H9 (cell line): Measurements from ENCODE around the gene PTCSC3. TPM values are rescaled to one million over a fixed set of nuclear protein-coding genes. Genes with fewer than 3 reads are reported as not detected.
A peak's percentile ranks its signal among the peaks of the same experiment; 100 is the strongest.

ENCODE experiments used
- DNase-seq: peaks from one replicate; pipeline ENCODE4 v3.0.0-alpha.2; 2017
- H2AFZ ChIP-seq: one replicate; pipeline ENCODE4 v1.6.1; 2013; ENCODE audit warnings: mild to moderate bottlenecking, low read length, control low read depth, moderate library complexity
- H2AK5ac ChIP-seq: 2 replicates; pipeline ENCODE4 v1.6.1; 2013; ENCODE audit warnings: low read length, control low read depth, mixed read lengths; ENCODE audit not compliant: insufficient read length
- H2BK120ac ChIP-seq: one replicate; pipeline ENCODE4 v1.6.1; 2013; ENCODE audit warnings: low read depth, mild to moderate bottlenecking, low read length, control low read depth, inconsistent platforms; ENCODE audit not compliant: poor library complexity, severe bottlenecking
- H2BK12ac ChIP-seq: 2 replicates; pipeline ENCODE4 v1.6.1; 2013; ENCODE audit warnings: low read length, control low read depth, mixed read lengths, low read depth; ENCODE audit not compliant: insufficient read length
- H2BK15ac ChIP-seq: 2 replicates; pipeline ENCODE4 v1.6.1; 2013; ENCODE audit warnings: low read depth, low read length, control low read depth
- H2BK20ac ChIP-seq: one replicate; pipeline ENCODE4 v1.6.1; 2013; ENCODE audit warnings: low read depth, mild to moderate bottlenecking, low read length, control low read depth, inconsistent platforms; ENCODE audit not compliant: poor library complexity, severe bottlenecking
- H2BK5ac ChIP-seq: 2 replicates; pipeline ENCODE4 v1.6.1; 2013; ENCODE audit warnings: low read length, control low read depth, mixed read lengths; ENCODE audit not compliant: insufficient read length
- H3K14ac ChIP-seq: 2 replicates; pipeline ENCODE4 v1.6.1; 2013; ENCODE audit warnings: low read length, control low read depth; ENCODE audit not compliant: insufficient read depth
- H3K18ac ChIP-seq: 2 replicates; pipeline ENCODE4 v1.6.1; 2013; ENCODE audit warnings: low read depth, mild to moderate bottlenecking, mixed read lengths, low read length, control low read depth; ENCODE audit not compliant: insufficient read length
- H3K23ac ChIP-seq: 2 replicates; pipeline ENCODE4 v1.6.1; 2013; ENCODE audit warnings: low read length, control low read depth, mixed read lengths, low read depth; ENCODE audit not compliant: insufficient read length
- H3K23me2 ChIP-seq: 2 replicates; pipeline ENCODE4 v1.6.1; 2013; ENCODE audit warnings: low read depth, mild to moderate bottlenecking, mixed read lengths, low read length, control low read depth; ENCODE audit not compliant: insufficient read length, poor library complexity, severe bottlenecking
- H3K27ac ChIP-seq: 2 replicates; pipeline ENCODE4 v1.5.1; 2013; ENCODE audit warnings: low read length, control low read depth, mixed read lengths, low read depth; ENCODE audit not compliant: insufficient read length
- H3K27me3 ChIP-seq: 2 replicates; pipeline ENCODE4 v1.6.1; 2013; ENCODE audit warnings: low read length, control low read depth, inconsistent platforms; ENCODE audit not compliant: insufficient read depth
- H3K4ac ChIP-seq: 2 replicates; pipeline ENCODE4 v1.6.1; 2013; ENCODE audit warnings: low read depth, mild to moderate bottlenecking, control low read depth, inconsistent platforms, low read length, moderate library complexity
- H3K4me1 ChIP-seq: 2 replicates; pipeline ENCODE4 v1.6.1; 2013; ENCODE audit warnings: low read length, control low read depth, inconsistent platforms; ENCODE audit not compliant: insufficient read depth
- H3K4me2 ChIP-seq: 2 replicates; pipeline ENCODE4 v1.6.1; 2013; ENCODE audit warnings: low read length, control low read depth, mixed read lengths; ENCODE audit not compliant: insufficient read length, insufficient read depth
- H3K56ac ChIP-seq: 2 replicates; pipeline ENCODE4 v1.6.1; 2013; ENCODE audit warnings: low read depth, mild to moderate bottlenecking, mixed read lengths, low read length, control low read depth; ENCODE audit not compliant: insufficient read length
- H3K79me1 ChIP-seq: 2 replicates; pipeline ENCODE4 v1.6.1; 2013; ENCODE audit warnings: low read depth, mild to moderate bottlenecking, moderate library complexity, low read length, control low read depth, inconsistent platforms; ENCODE audit not compliant: insufficient read depth, poor library complexity, severe bottlenecking
- H3K79me2 ChIP-seq: 2 replicates; pipeline ENCODE4 v1.6.1; 2013; ENCODE audit warnings: low read length, control low read depth, inconsistent platforms; ENCODE audit not compliant: insufficient read depth
- H3K9ac ChIP-seq: 2 replicates; pipeline ENCODE4 v1.6.1; 2013; ENCODE audit warnings: low read length, control low read depth, mixed read lengths; ENCODE audit not compliant: insufficient read length; ENCODE audit errors: extremely low read depth
- H3K9me3 ChIP-seq: one replicate; pipeline ENCODE4 v1.6.1; 2013; ENCODE audit warnings: low read depth, low read length, inconsistent platforms; ENCODE audit not compliant: control insufficient read depth
- H3T11ph ChIP-seq: one replicate; pipeline ENCODE4 v1.6.1; 2013; ENCODE audit warnings: mild to moderate bottlenecking, low read length, control low read depth, inconsistent platforms
- H4K20me1 ChIP-seq: one replicate; pipeline ENCODE4 v1.6.1; 2013; ENCODE audit not compliant: control insufficient read depth, insufficient read length, insufficient read depth
- H4K5ac ChIP-seq: 2 replicates; pipeline ENCODE4 v1.6.1; 2013; ENCODE audit warnings: low read depth, mild to moderate bottlenecking, mixed read lengths, low read length, control low read depth; ENCODE audit not compliant: insufficient read length
- H4K8ac ChIP-seq: replicated peaks from 2 replicates; pipeline ENCODE4 v1.6.1; 2013; ENCODE audit warnings: low read length, control low read depth, mixed read lengths, low read depth; ENCODE audit not compliant: insufficient read length
- H4K91ac ChIP-seq: 2 replicates; pipeline ENCODE4 v1.6.1; 2013; ENCODE audit warnings: low read depth, mild to moderate bottlenecking, moderate library complexity, mixed read lengths, low read length, control low read depth; ENCODE audit not compliant: insufficient read length
- H3K27ac Mint-ChIP-seq, 3 experiments: 2 replicates in 2 of 3; 3 replicates in 1 of 3; pipeline ENCODE4 v1.8.0; 2020 to 2021; ENCODE audit warnings: mixed read lengths in 3 of 3, mild to moderate bottlenecking in 1 of 3, moderate library complexity in 1 of 3
- H3K27me3 Mint-ChIP-seq: 2 replicates; pipeline ENCODE4 v1.8.0; 2021; ENCODE audit warnings: low read depth, mild to moderate bottlenecking, moderate library complexity, mixed read lengths
- H3K36me3 Mint-ChIP-seq, 3 experiments: 2 replicates in 2 of 3; 3 replicates in 1 of 3; pipeline ENCODE4 v1.8.0; 2020 to 2021; ENCODE audit warnings: low read depth in 3 of 3, mixed read lengths in 3 of 3; ENCODE audit not compliant: insufficient read depth in 1 of 3
- H3K4me1 Mint-ChIP-seq, 2 experiments: 2 replicates each; pipeline ENCODE4 v1.8.0; 2020; ENCODE audit warnings: mixed read lengths in 2 of 2
- H3K4me3 Mint-ChIP-seq, 2 experiments: 2 replicates in 1 of 2; 3 replicates in 1 of 2; pipeline ENCODE4 v1.8.0; 2020 to 2021; ENCODE audit warnings: mild to moderate bottlenecking in 2 of 2, mixed read lengths in 2 of 2, moderate library complexity in 1 of 2
- H3K9me3 Mint-ChIP-seq, 2 experiments: 2 replicates in 1 of 2; 3 replicates in 1 of 2; pipeline ENCODE4 v1.8.0; 2020; ENCODE audit warnings: mild to moderate bottlenecking in 2 of 2, mixed read lengths in 2 of 2, moderate library complexity in 1 of 2
- WGBS: extraction: QIAGEN DNeasy Blood & Tissue Kit; methylation state at CpG from one replicate; pipeline ENCODE4 v1.1.7; 2013; ENCODE audit warnings: missing lambda C conversion rate, low lambda C conversion rate, mixed read lengths; ENCODE audit not compliant: insufficient read length; ENCODE audit errors: extremely low coverage; 5-methylcytosine and 5-hydroxymethylcytosine counted together
- total RNA-seq: library from RNA; stranded (reverse); gene quantifications from 2 replicates; pipeline ENCODE4 v1.2.1, GENCODE V29; 2021
- TF ChIP-seq, protein P1 (sequence below): fragments of 200-600 bp; sonication (generic); conservative IDR thresholded peaks from 3 replicates; pipeline ENCODE4 v1.8.0; 2021; ENCODE audit warnings: antibody characterized with exemption, mild to moderate bottlenecking

PTCSC3 gene
- total RNA-seq, 1 experiment from 2014 or later = not detected

DNA sequence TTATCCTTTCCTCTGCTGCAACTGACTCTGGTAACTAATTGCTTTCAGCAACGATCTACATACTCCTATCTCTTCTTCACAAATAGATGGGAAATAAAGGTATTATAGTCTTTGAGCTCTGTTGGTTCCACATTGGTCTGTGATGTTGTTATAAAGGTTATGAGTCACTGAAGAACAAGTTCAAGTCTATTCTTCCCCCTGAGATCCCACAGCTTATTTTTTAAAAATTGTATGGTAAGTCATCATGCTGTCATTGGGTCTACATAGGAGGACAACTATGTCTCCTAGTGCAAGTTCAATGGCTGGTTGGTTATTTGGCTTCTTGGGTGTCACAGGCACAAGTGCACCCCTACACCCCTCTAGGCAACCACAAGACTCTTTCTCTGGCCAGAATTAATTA is 49.6 kb upstream of the PTCSC3 start:
- H2BK5ac ChIP-seq = no peak overlapping the region
- H3T11ph ChIP-seq = no peak overlapping the region
- Mint-ChIP-seq H3K4me3 (no peak overlapping the region), H3K36me3 (no peaks in the 10 kb centered on the region; a peak in 1 of 7 replicates), H3K27ac (peak overlapping the region in 1 of 3 experiments; percentile 72; a peak in 1 of 7 replicates), H3K9me3 (no peaks in the 10 kb centered on the region), H3K4me1 (peaks cover 23 to 29% of the 10 kb centered on the region in 2 experiments), H3K27me3 (no peaks in the 10 kb centered on the region; the same call in 1 of the 2 replicates)
- H3K79me2 ChIP-seq = no peaks in the 10 kb centered on the region
- H3K9me3 ChIP-seq = no peaks in the 10 kb centered on the region
- no peaks in the 10 kb centered on the region for H3K23me2 ChIP-seq
- H3K27ac ChIP-seq = no peak overlapping the region
- no peak overlapping the region for H4K5ac ChIP-seq
- H3K18ac ChIP-seq = no peak overlapping the region
- no peak overlapping the region for H3K23ac ChIP-seq
- H4K8ac ChIP-seq = no peak overlapping the region
- TF ChIP-seq, protein P1, sequence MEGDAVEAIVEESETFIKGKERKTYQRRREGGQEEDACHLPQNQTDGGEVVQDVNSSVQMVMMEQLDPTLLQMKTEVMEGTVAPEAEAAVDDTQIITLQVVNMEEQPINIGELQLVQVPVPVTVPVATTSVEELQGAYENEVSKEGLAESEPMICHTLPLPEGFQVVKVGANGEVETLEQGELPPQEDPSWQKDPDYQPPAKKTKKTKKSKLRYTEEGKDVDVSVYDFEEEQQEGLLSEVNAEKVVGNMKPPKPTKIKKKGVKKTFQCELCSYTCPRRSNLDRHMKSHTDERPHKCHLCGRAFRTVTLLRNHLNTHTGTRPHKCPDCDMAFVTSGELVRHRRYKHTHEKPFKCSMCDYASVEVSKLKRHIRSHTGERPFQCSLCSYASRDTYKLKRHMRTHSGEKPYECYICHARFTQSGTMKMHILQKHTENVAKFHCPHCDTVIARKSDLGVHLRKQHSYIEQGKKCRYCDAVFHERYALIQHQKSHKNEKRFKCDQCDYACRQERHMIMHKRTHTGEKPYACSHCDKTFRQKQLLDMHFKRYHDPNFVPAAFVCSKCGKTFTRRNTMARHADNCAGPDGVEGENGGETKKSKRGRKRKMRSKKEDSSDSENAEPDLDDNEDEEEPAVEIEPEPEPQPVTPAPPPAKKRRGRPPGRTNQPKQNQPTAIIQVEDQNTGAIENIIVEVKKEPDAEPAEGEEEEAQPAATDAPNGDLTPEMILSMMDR = no peak
- no peaks in the 10 kb centered on the region for H3K27me3 ChIP-seq
- H3K56ac ChIP-seq = no peak overlapping the region
- no peak overlapping the region for H2BK15ac ChIP-seq
- no peaks in the 10 kb centered on the region for H3K79me1 ChIP-seq
- WGBS = no CpG with 5 or more reads among the region's 1 CpG
- H2AK5ac ChIP-seq = no peak overlapping the region
- no peak overlapping the region for H2BK120ac ChIP-seq
- H3K4me2 ChIP-seq = no peak overlapping the region
- no peak overlapping the region for H2BK20ac ChIP-seq
- H3K9ac ChIP-seq = no peak overlapping the region
- no peak overlapping the region for H2AFZ ChIP-seq
- no peak for DNase-seq
- no peak overlapping the region for H3K14ac ChIP-seq
- H3K4ac ChIP-seq = no peak overlapping the region
- H3K4me1 ChIP-seq = peaks cover 3% of the 10 kb centered on the region
- H4K91ac ChIP-seq = no peak overlapping the region
- H4K20me1 ChIP-seq = no peaks in the 10 kb centered on the region
- H2BK12ac ChIP-seq = no peak overlapping the region
